OCI-LY7 (cell line): ENCODE results near the gene LRRK1.

Experiments used
- EZH2phosphoT487 ChIP-seq: fragments of 200-600 bp; sonication (generic); IDR thresholded peaks from 2 replicates; pipeline ENCODE4 v1.6.1; 2018; ENCODE audit warnings: low read depth, borderline replicate concordance, mild to moderate bottlenecking, mixed run types, antibody characterized with exemption, low read length, moderate library complexity, mixed read lengths
- TF ChIP-seq, protein P1 (sequence below): fragments of 200-600 bp; sonication (generic); conservative IDR thresholded peaks from 2 replicates; pipeline ENCODE4 v1.5.1; 2014; ENCODE audit warnings: mild to moderate bottlenecking, antibody characterized with exemption, low read length, moderate library complexity, mixed read lengths

DNA sequence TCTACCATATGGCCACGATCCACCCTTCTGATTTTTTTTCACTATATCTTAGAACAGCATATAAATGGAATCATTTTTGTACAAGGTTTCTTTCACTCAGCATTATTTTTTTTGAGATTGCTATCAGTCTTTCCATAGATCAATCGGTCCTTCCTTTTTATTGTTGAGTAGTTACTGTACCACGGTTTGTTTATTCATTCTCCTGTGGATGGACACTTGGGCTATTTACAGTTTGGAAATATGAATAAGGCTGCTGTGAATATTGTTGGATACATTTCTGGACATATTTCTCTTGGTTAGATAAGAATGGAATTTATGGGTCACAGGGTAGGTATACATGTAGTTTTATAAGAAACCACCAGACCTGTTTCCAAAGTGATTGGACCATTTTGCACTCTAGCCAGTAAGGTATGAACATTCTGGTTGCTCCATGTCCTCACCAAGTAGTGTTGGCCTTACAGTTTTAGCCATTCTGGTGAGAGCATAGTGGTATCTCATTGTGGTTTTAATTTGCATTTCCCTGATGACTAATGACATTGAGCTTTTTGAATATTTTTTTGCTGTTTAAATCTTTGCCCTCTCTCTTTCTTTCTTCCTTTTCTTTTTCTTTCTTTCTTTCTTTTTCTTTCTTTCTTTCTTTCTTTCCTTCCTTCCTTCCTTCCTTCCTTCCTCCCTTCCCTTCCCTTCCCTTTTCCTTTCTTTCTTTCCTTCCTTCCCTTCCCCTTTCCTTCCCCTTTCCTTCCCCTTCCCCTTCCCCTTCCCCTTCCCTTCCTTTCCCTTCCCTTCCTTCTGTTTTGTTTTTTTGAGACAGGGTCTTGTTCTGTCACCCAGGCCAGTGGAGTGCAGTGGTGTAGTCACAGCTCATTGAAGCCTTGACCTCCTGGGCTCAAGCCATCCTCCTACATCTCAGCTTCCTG, 49.2 kb downstream of the LRRK1 start:
- TF ChIP-seq, protein P1, sequence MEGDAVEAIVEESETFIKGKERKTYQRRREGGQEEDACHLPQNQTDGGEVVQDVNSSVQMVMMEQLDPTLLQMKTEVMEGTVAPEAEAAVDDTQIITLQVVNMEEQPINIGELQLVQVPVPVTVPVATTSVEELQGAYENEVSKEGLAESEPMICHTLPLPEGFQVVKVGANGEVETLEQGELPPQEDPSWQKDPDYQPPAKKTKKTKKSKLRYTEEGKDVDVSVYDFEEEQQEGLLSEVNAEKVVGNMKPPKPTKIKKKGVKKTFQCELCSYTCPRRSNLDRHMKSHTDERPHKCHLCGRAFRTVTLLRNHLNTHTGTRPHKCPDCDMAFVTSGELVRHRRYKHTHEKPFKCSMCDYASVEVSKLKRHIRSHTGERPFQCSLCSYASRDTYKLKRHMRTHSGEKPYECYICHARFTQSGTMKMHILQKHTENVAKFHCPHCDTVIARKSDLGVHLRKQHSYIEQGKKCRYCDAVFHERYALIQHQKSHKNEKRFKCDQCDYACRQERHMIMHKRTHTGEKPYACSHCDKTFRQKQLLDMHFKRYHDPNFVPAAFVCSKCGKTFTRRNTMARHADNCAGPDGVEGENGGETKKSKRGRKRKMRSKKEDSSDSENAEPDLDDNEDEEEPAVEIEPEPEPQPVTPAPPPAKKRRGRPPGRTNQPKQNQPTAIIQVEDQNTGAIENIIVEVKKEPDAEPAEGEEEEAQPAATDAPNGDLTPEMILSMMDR = no peak
- no peak for TF ChIP-seq EZH2phosphoT487
